DMS 273 (cell line): ENCODE data around the gene SLC38A3.

Experiments
- DNase-seq: peaks from one replicate; lab custom pipeline; 2025; ENCODE audit not compliant: unreplicated experiment; lab: John Stamatoyannopoulos, UW

SLC38A3 gene

GRCh38 chr3:50168791-50169190 lies 36.3 kb upstream of the SLC38A3 start:
- DNase-seq = no peak

GRCh38 chr3:50169232-50169832 lies 35.7 kb upstream of the SLC38A3 start:
- DNase-seq = no peak

DNA sequence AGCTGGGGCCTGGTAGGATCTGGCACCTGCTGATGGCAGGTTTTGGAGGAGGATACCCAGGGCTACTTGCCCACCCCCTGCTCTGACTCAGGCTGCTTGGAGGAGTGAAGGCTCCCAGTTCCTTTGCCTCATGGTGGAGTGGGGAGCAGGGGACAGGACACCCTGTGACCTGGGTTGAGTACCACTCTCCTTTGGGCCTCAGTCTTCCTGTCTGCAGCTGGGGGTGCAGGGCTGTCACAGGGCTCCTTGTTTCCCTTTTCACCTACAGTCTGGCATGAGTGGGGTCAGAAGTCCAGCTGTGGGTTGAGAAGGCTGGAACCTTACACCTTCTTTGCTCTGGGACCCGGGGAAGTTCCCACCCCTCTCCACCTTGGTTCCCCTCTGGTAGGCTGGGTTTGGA lies 35.2 kb upstream of the SLC38A3 start:
- no peak for DNase-seq

DNA sequence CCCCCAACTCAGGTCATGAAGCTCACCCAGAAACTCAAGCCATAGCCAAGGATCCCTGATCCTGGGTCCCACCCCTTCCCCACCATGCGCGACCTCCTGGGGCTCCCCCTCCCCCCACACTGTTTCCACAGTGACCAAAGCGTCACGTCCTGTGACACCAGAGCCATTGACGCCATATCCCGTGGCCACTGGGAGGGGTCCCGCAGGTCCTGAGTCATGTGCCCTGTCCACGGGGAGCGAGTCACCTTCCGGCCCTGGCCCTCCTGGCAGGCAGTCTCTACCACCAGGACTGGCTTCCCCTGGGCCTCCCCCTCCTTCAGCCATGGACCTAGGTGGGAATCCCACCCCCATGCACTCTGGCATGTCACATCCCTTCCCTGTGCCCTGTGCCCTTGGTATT lies 34.4 kb upstream of the SLC38A3 start:
- no peak for DNase-seq

GRCh38 chr3:50171540-50172301 lies 33.4 kb upstream of the SLC38A3 start:
- DNase-seq = no peak

- DNase-seq = no peak
These were observed 32.3 kb upstream of the SLC38A3 start for GRCh38 chr3:50172626-50173220.

DNA sequence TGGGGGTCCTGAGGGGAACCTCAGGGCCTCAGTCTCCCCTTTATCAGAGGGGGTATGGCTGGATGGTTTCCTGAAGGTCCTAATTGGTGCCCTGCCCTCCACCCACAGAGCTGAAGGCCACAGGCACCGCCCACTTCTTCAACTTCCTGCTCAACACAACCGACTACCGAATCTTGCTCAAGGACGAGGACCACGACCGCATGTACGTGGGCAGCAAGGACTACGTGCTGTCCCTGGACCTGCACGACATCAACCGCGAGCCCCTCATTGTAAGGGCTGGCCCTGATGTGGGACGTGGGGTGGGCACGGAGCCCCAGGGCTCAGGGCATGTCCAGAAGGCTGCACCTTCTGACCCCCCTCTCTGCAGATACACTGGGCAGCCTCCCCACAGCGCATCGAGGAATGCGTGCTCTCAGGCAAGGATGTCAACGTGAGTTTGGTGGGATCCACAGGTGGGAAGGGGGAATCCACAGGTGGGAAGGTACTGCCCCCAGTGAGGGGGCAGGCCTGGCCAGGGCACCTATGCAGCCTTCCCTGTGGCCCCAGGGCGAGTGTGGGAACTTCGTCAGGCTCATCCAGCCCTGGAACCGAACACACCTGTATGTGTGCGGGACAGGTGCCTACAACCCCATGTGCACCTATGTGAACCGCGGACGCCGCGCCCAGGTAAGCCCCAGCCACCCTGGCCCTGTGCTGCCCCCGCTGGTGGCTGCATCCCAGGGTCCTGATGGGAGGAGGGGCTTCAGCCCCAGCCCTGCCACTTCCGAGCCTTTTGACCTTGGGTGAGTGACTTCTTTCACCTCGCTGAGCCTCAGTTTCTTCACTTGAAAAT lies 31.2 kb upstream of the SLC38A3 start:
- no peak for DNase-seq

DNA sequence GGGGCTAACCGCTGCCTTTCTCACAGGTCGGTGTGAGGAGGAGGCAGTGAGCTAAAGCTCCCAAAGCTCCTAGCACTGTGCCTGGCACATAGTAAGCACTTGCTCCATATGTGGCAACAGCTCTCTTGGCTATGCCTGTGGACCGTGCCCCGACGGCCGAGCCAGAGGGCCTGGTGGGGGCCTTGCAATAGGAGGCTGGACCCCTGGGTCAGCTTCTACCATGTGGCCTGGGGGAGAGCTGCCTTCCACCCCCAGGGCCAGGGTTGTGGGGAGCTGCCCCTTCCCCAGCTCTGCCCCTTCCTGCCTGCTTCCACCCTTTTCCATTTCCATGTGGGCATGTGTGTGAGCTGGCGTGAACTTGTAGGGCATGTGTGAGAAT lies 30.6 kb upstream of the SLC38A3 start:
- DNase-seq = no peak

DNA sequence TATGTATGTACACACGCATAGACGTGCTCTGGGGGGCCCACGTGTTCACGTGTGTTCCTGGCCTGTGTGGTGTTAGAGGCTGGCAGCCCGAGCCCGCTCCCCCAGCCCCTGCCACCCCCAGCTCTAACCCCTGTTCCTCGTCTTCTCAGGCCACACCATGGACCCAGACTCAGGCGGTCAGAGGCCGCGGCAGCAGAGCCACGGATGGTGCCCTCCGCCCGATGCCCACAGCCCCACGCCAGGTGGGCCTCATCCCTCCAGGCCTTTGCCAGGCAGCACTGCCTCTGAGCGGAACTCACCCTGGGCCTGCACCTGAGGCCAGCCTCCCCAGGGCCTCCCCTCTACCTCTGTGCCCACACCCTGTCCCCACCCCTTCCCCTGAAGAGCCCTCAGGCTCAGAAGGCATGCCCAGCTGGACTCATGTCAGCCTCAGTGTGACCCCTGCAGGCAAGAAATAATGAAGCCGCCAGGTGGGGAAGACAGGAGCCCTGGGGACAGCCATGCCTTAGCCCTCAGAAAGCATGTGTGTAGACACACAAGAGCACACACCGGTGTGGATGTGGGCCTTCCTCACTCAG lies 30.0 kb upstream of the SLC38A3 start:
- no peak for DNase-seq

DNA sequence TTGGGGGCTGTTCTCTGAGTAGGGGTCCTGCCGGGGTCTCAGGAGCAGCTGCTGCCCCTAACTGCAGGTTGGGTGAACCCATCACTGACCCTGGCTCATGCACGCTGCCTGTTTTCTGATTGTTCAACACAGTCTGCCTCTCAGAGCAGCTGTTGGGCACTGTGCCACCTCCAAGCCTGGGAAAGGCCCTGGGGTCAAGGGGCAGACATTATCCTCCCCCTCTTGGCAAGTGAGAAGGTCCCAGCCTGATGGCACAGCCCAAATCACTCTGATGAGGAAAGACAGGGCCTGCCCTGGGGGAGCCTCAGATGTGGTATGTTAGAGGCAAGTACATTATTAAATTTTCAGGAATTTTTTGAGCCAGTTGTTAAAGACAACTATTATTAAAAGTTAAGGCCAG lies 27.7 kb upstream of the SLC38A3 start:
- DNase-seq = no peak

DNA sequence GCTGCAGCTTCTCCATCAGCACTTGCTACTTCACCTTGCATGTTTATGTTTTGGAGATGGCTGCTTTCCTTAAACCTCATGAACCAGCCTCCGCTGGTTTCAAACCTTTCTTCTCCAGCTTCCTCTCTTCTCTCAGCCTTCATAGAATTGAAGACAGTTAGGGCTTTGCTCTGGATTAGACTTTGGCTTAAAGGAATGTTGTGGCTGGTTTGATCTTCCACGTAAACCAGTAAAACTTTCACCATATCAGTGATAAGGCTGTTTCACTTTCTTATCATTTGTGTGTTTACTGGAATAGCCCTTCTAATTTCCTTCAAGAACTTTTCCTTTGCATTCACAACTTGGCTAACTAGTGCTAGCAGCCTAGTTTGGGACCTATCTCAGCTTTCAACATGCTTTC lies 25.4 kb upstream of the SLC38A3 start:
- no peak for DNase-seq

DNA sequence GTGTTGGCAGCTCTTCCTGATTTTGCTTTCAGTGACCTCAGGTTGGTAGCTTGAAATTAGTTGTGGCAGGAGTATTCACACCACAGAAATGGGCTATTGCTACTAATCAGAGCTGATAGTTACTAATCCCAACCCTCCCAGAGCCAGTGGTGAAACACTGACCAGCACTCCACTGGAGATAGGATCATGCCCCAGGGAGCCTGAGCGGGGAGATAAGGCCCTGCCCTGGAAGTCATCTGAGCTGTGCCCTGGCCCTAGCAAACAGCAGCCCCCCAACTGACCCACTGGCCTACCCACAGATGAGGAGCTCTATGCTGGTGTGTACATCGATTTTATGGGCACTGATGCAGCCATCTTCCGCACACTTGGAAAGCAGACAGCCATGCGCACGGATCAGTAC lies 23.1 kb upstream of the SLC38A3 start:
- DNase-seq = no peak

- DNase-seq = no peak
These were observed 22.5 kb upstream of the SLC38A3 start for GRCh38 chr3:50182533-50183099.

- DNase-seq = no peak
These were observed 21.3 kb upstream of the SLC38A3 start for GRCh38 chr3:50183755-50184154.

- DNase-seq = no peak
These were observed 20.7 kb upstream of the SLC38A3 start for GRCh38 chr3:50184242-50184978.

DNA sequence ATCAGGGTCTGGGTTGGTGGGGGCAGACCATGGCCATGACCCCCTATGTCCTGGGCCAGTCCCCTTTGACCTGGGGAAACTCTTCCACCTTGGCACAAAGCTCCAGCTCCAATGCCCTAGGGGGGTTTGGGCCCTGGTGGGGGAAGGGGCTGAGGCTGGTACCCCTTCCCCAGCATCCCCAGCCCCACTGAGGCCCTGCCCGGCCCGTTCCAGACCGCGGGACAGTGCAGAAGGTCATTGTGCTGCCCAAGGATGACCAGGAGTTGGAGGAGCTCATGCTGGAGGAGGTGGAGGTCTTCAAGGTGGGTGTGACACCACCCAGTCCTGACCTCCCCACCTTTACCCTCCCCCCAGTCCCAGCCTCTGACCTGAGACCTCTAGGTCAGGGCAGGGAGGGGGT lies 19.8 kb upstream of the SLC38A3 start:
- no peak for DNase-seq

- no peak for DNase-seq
These were observed 19.0 kb upstream of the SLC38A3 start for GRCh38 chr3:50186096-50186495.

DNA sequence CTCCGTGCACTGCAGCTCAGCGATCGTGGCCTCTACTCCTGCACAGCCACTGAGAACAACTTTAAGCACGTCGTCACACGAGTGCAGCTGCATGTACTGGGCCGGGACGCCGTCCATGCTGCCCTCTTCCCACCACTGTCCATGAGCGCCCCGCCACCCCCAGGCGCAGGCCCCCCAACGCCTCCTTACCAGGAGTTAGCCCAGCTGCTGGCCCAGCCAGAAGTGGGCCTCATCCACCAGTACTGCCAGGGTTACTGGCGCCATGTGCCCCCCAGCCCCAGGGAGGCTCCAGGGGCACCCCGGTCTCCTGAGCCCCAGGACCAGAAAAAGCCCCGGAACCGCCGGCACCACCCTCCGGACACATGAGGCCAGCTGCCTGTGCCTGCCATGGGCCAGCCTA lies 17.3 kb upstream of the SLC38A3 start:
- no peak for DNase-seq

DNA sequence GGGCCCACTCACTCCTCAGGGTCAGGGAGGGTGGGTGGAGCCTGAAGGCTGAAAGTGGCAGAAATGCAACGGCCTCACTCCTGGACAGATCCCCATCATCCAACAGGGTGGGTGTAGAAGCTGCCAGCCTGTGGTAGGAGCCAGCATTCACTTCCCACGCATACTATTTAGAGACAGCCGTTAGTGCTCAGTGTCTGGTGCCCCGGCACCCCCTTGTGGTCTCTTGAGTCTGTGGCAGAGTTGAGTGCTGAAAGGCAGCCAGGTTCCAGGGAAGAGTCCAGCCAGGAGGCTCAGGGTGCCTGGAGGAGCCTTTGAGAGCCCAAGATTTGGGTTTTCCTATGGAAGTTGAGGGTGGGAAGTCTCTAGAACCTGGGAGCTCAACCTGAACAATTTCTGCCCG lies 15.8 kb upstream of the SLC38A3 start:
- DNase-seq = peak; percentile 87

DNA sequence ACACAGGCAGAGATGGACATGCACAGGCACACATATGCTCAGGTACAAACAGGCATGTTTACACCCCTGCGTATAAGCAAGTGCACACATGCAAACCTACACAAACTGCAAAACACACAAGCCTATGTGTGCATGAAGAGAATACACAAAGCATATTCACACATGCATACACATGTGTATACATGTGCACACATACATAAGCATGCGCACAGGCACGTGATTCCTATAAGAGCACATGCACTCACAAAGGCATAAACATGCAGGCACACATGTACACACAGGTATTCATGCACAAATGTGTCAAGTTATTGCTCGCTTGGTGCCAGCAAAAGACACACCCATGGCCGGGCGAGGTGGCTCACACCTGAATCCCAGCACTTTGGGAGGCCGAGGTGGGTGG lies 15.1 kb upstream of the SLC38A3 start:
- DNase-seq = no peak
